ENCODE data around the gene SPSB2.

SPSB2 gene

GRCh38 chr12:6868211-6869048 lies 4.7 kb downstream of the SPSB2 start:
- TF ChIP-seq CTCF (conservative IDR thresholded peaks at IDR 0.05; ENCODE audit: low read length): peak; percentile 42
- no peak for TF ChIP-seq EZH2phosphoT487 (IDR thresholded peaks at IDR 0.05; ENCODE audit: borderline replicate concordance)
- peaks cover 4% of the 10 kb centered on the region for H3K27me3 ChIP-seq (ENCODE audit: insufficient read depth, low read length, poor library complexity, severe bottlenecking)
- H3K4me2 ChIP-seq (ENCODE audit: low read depth, low read length, poor library complexity, severe bottlenecking): peak overlapping the region; percentile 98
- peak overlapping the region; percentile 97 for H3K9ac ChIP-seq (ENCODE audit: low read depth, low read length, poor library complexity, severe bottlenecking)
- peaks cover 5% of the 10 kb centered on the region; the same call in 1 of the 2 replicates for H3F3A ChIP-seq (ENCODE audit: low read depth)
- H3K9me3 ChIP-seq (ENCODE audit: insufficient read depth, low read depth, low read length): no peaks in the 10 kb centered on the region
- no peaks in the 10 kb centered on the region for H3K9me2 ChIP-seq (replicated peaks; ENCODE audit: low read depth, low read length)
- H3K79me2 ChIP-seq (ENCODE audit: insufficient read depth, low read length): peaks cover 58% of the 10 kb centered on the region
- H2AFZ ChIP-seq (ENCODE audit: low read length): no peak overlapping the region
- peaks cover 38% of the 10 kb centered on the region for H3K4me1 ChIP-seq (ENCODE audit: insufficient read depth, low read length, poor library complexity, severe bottlenecking)
- H4K20me1 ChIP-seq (ENCODE audit: insufficient read depth, low read length, poor library complexity, severe bottlenecking): peaks cover 51% of the 10 kb centered on the region
- peak overlapping the region; percentile 94 for H3K4me3 ChIP-seq (ENCODE audit: low read length, poor library complexity, severe bottlenecking)
- H3K36me3 ChIP-seq (ENCODE audit: insufficient read depth, low read length): peaks cover 45% of the 10 kb centered on the region; the same call in 1 of the 2 replicates

GRCh38 chr12:6867413-6868210 lies 5.5 kb downstream of the SPSB2 start, which contains the start of gene TPI1:
Gene TPI1, plus strand, starts transcription at chr12:6867531. Its CDS starts 36 bp downstream, at chr12:6867567.
- peaks cover 46% of the 10 kb centered on the region for H4K20me1 ChIP-seq (ENCODE audit: insufficient read depth, low read length, poor library complexity, severe bottlenecking)
- peak within 1 kb of the TSS; percentile 98 for H3K4me2 ChIP-seq (ENCODE audit: low read depth, low read length, poor library complexity, severe bottlenecking)
- H3K9ac ChIP-seq (ENCODE audit: low read depth, low read length, poor library complexity, severe bottlenecking): peak within 1 kb of the TSS; percentile 97
- no peak for TF ChIP-seq CTCF (conservative IDR thresholded peaks at IDR 0.05; ENCODE audit: low read length)
- TF ChIP-seq EZH2phosphoT487 (IDR thresholded peaks at IDR 0.05; ENCODE audit: borderline replicate concordance): no peak
- peak within 1 kb of the TSS; percentile 76 for H2AFZ ChIP-seq (ENCODE audit: low read length)
- peaks cover 34% of the 10 kb centered on the region for H3K4me1 ChIP-seq (ENCODE audit: insufficient read depth, low read length, poor library complexity, severe bottlenecking)
- H3F3A ChIP-seq (ENCODE audit: low read depth): peaks cover 5% of the 10 kb centered on the region; the same call in 1 of the 2 replicates
- H3K79me2 ChIP-seq (ENCODE audit: insufficient read depth, low read length): peaks cover 54% of the 10 kb centered on the region
- H3K27me3 ChIP-seq (ENCODE audit: insufficient read depth, low read length, poor library complexity, severe bottlenecking): peaks cover 4% of the 10 kb centered on the region
- H3K9me3 ChIP-seq (ENCODE audit: insufficient read depth, low read depth, low read length): no peaks in the 10 kb centered on the region
- no peaks in the 10 kb centered on the region for H3K9me2 ChIP-seq (replicated peaks; ENCODE audit: low read depth, low read length)
- peak within 1 kb of the TSS; percentile 94 for H3K4me3 ChIP-seq (ENCODE audit: low read length, poor library complexity, severe bottlenecking)
- peaks cover 53% of the 10 kb centered on the region; the same call in 1 of the 2 replicates for H3K36me3 ChIP-seq (ENCODE audit: insufficient read depth, low read length)

- Histone ChIP-seq H3K4me3 (ENCODE audit: low read length, poor library complexity, severe bottlenecking) (peak overlapping the region; percentile 94), H3K4me1 (ENCODE audit: insufficient read depth, low read length, poor library complexity, severe bottlenecking) (peaks cover 29% of the 10 kb centered on the region), H4K20me1 (ENCODE audit: insufficient read depth, low read length, poor library complexity, severe bottlenecking) (peaks cover 40% of the 10 kb centered on the region), H3K4me2 (ENCODE audit: low read depth, low read length, poor library complexity, severe bottlenecking) (peak overlapping the region; percentile 87), H3K36me3 (ENCODE audit: insufficient read depth, low read length) (peaks cover 59% of the 10 kb centered on the region; the same call in 1 of the 2 replicates), H3F3A (ENCODE audit: low read depth) (peaks cover 4% of the 10 kb centered on the region; the same call in 1 of the 2 replicates), H3K9me3 (ENCODE audit: insufficient read depth, low read depth, low read length) (no peaks in the 10 kb centered on the region), H3K9me2 (replicated peaks; ENCODE audit: low read depth, low read length) (no peaks in the 10 kb centered on the region), H3K79me2 (ENCODE audit: insufficient read depth, low read length) (peaks cover 47% of the 10 kb centered on the region), H3K27me3 (ENCODE audit: insufficient read depth, low read length, poor library complexity, severe bottlenecking) (peaks cover 4% of the 10 kb centered on the region), H3K9ac (ENCODE audit: low read depth, low read length, poor library complexity, severe bottlenecking) (peak overlapping the region; percentile 97), H2AFZ (ENCODE audit: low read length) (peak overlapping the region; percentile 76)
- no peak for TF ChIP-seq EZH2phosphoT487 (IDR thresholded peaks at IDR 0.05; ENCODE audit: borderline replicate concordance)
- TF ChIP-seq CTCF (conservative IDR thresholded peaks at IDR 0.05; ENCODE audit: low read length): no peak
These were observed 6.1 kb downstream of the SPSB2 start for GRCh38 chr12:6866920-6867412.
